Spleen (tissue), 11 donors: ENCODE data around the gene SERINC3. TPM values are rescaled to one million over a fixed set of nuclear protein-coding genes. Genes with fewer than 3 reads are reported as not detected.

Experiments
- DNase-seq: peaks from one replicate; pipeline ENCODE4 v3.0.0-alpha.2; 2020
- H3K27ac ChIP-seq, 8 donors: fragments of 200-600 bp; sonication (generic) in 7 of 8; 1 replicate in 4 of 8; 2 replicates in 4 of 8; pipeline versions ENCODE4 v1.5.0 to v1.8.0; 2016 to 2021; ENCODE audit warnings: inconsistent platforms in 4 of 8, mild to moderate bottlenecking in 4 of 8, moderate library complexity in 1 of 8
- H3K27me3 ChIP-seq, 7 donors: fragments of 200-600 bp; sonication (generic) in 6 of 7; replicated peaks in 1 of 7; 1 replicate in 4 of 7; 2 replicates in 3 of 7; pipeline versions ENCODE4 v1.5.0 to v1.8.0; 2016 to 2021; ENCODE audit warnings: inconsistent platforms in 3 of 7, mild to moderate bottlenecking in 1 of 7
- H3K36me3 ChIP-seq, 6 donors: fragments of 200-600 bp; sonication (generic) in 5 of 6; 1 replicate in 4 of 6; 2 replicates in 2 of 6; pipeline versions ENCODE4 v1.5.0 to v1.8.0; 2016 to 2021; ENCODE audit warnings: inconsistent platforms in 2 of 6
- H3K4me1 ChIP-seq, 6 donors: fragments of 200-600 bp; sonication (generic) in 5 of 6; 1 replicate in 3 of 6; 2 replicates in 3 of 6; pipeline versions ENCODE4 v1.5.0 to v1.8.0; 2016 to 2021; ENCODE audit warnings: inconsistent platforms in 3 of 6
- H3K4me3 ChIP-seq, 8 donors: fragments of 200-600 bp; sonication (generic) in 7 of 8; 1 replicate in 4 of 8; 2 replicates in 4 of 8; pipeline versions ENCODE4 v1.5.0 to v1.8.0; 2016 to 2021; ENCODE audit warnings: inconsistent platforms in 4 of 8, mild to moderate bottlenecking in 4 of 8, moderate library complexity in 2 of 8
- H3K9me3 ChIP-seq, 8 donors: fragments of 200-600 bp; sonication (generic) in 7 of 8; 1 replicate in 4 of 8; 2 replicates in 4 of 8; pipeline versions ENCODE4 v1.5.0 to v1.8.0; 2016 to 2021; ENCODE audit warnings: inconsistent platforms in 4 of 8
- POLR2A ChIP-seq, 3 donors: fragments of 450-650 bp; IDR thresholded peaks; one replicate each; pipeline ENCODE4 v1.5.1; 2017; ENCODE audit warnings: antibody characterized with exemption in 3 of 3, mild to moderate bottlenecking in 1 of 3
- POLR2AphosphoS5 ChIP-seq, 3 donors: sonication (generic); formaldehyde crosslinking; IDR thresholded peaks; one replicate each; pipeline ENCODE4 v1.5.1; 2017; ENCODE audit warnings: antibody characterized with exemption in 3 of 3
- WGBS, 5 donors: extraction: QIAGEN DNeasy Blood & Tissue Kit in 3 of 5; methylation state at CpG; one replicate each; pipeline versions ENCODE4 v1.1.5 to v1.1.7; 2013 to 2018; 5-methylcytosine and 5-hydroxymethylcytosine counted together
- intact Hi-C: fragments of 100-400 bp; cut with DNase I; formaldehyde crosslinking; loops from one replicate; pipeline ENCODE4 v1.15.0; 2023; ENCODE audit warnings: low total_unique reads
- polyA plus RNA-seq, 3 donors: library from polyadenylated mRNA; stranded (reverse); fragments of 200-250 nt; gene quantifications; one replicate each; pipeline ENCODE4 v1.2.1, GENCODE V29; 2013
- total RNA-seq, 7 donors: library from RNA; depleted of rRNA in 3 of 7; stranded (reverse); fragments of >200 nt in 3 of 7; fragmentation: NEBNext Ultra II Directional in 4 of 7; extraction: Animal tissue kit (Norgen Biotek cat#: 25700) in 4 of 7; gene quantifications; one replicate each; pipeline versions ENCODE4 v1.1.0 to v1.2.1, GENCODE V29; 2016 to 2021
- TF ChIP-seq, protein P1 (sequence below), 11 experiments: fragments of 200-600 bp in 7 of 11; fragments of 450-650 bp in 4 of 11; sonication (generic) in 4 of 11; IDR thresholded peaks in 8 of 11; conservative IDR thresholded peaks in 3 of 11; 1 replicate in 7 of 11; 2 replicates in 4 of 11; pipeline versions ENCODE4 v1.4.0 to v1.8.0; 2016 to 2021; ENCODE audit warnings: antibody characterized with exemption in 11 of 11, inconsistent platforms in 4 of 11, mild to moderate bottlenecking in 1 of 11
- donor health status: healthy with polysubstance abuse.
- donor health status: DM: no; HTN: no; CAD: no; lungs with moderate emphysema.
- donor health status: DM: no; HTN: no; CAD: no.
- donor health status: Bipolar disorder and iron deficiency.
- donor health status: healthy.
- donor health status: DM: no; HTN: no; CAD: no.
- donor health status: DM: yes; HTN: yes; CAD: no.

SERINC3 gene
- total and polyA plus RNA-seq, 10 donors, result 14.5 to 117 (median 85.5) TPM

DNA sequence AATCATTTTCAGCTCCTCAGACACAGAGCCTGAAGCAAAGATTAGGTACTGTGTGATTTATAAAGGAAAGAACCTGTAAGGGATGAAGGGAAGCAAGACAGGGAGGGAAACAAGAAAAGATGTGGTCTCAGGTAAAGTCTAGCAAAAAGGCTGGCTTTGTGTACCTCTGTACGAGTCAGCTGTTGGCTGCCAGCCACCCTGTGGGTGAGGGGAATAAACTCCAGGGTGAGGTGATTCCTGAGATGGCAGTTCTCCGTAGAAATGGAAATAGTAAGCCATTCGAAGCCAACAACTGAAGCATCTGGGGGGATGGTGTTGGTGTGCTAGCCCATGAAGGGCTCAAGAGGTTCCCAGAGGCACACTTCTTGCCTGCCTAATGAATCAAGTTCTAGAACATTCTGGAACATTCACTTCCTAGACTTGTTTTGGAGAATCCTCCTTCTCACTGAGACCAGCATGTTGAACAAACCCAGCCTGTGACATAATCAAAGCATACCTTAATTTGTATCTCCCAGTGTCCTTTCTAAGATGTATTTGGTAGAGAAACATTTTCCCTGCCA, 56.8 kb downstream of the SERINC3 start:
- Histone ChIP-seq H3K27me3 (no peaks in the 10 kb centered on the region), H3K36me3 (no peaks in the 10 kb centered on the region), H3K4me1 (no peaks in the 10 kb centered on the region), H3K9me3 (no peaks in the 10 kb centered on the region), H3K4me3 (no peak overlapping the region), H3K27ac (no peak overlapping the region)
- TF ChIP-seq POLR2AphosphoS5 (IDR thresholded peaks at IDR 0.05), result no peak
- TF ChIP-seq, protein P1, sequence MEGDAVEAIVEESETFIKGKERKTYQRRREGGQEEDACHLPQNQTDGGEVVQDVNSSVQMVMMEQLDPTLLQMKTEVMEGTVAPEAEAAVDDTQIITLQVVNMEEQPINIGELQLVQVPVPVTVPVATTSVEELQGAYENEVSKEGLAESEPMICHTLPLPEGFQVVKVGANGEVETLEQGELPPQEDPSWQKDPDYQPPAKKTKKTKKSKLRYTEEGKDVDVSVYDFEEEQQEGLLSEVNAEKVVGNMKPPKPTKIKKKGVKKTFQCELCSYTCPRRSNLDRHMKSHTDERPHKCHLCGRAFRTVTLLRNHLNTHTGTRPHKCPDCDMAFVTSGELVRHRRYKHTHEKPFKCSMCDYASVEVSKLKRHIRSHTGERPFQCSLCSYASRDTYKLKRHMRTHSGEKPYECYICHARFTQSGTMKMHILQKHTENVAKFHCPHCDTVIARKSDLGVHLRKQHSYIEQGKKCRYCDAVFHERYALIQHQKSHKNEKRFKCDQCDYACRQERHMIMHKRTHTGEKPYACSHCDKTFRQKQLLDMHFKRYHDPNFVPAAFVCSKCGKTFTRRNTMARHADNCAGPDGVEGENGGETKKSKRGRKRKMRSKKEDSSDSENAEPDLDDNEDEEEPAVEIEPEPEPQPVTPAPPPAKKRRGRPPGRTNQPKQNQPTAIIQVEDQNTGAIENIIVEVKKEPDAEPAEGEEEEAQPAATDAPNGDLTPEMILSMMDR (IDR thresholded peaks at IDR 0.05 in 8 of 11, conservative IDR thresholded peaks at IDR 0.05 in 3 of 11), result no peak
- no peak for TF ChIP-seq POLR2A (IDR thresholded peaks at IDR 0.05)
- DNase-seq, result no peak
- intact Hi-C loops, result no loop called here
- WGBS, 5 donors, result 59 to 75% (median 70%) methylated on average over 3 of the region's 3 CpGs

DNA sequence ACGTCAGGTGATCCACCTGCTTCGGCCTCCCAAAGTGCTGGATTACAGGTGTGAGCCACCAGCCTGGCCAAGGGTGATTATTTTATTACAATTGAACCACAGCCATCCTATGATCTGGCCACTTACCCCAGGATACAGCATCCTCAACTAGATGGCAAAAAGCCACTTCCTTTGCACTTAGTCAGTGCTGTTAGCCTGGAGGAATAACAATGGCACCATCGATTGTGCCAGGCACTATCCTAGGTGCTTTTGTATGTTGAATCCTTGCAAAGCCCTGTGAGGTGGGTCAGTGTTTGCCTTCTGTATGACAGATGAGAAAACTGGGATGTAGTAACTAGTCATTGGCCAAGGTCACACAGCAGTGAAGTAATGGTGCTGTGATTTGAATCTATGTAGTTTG, 57.4 kb downstream of the SERINC3 start:
- no peak overlapping the region for H3K4me3 ChIP-seq
- intact Hi-C loops, result no loop called here
- TF ChIP-seq, protein P1 (IDR thresholded peaks at IDR 0.05 in 8 of 11, conservative IDR thresholded peaks at IDR 0.05 in 3 of 11), result no peak
- no peaks in the 10 kb centered on the region for H3K27me3 ChIP-seq
- H3K4me1 ChIP-seq, result no peaks in the 10 kb centered on the region
- no peak for DNase-seq
- no peaks in the 10 kb centered on the region for H3K36me3 ChIP-seq
- 75 to 100% (median 85%) methylated on average over 3 of the region's 3 CpGs for WGBS, 5 donors
- no peaks in the 10 kb centered on the region for H3K9me3 ChIP-seq
- H3K27ac ChIP-seq, result no peak overlapping the region

DNA sequence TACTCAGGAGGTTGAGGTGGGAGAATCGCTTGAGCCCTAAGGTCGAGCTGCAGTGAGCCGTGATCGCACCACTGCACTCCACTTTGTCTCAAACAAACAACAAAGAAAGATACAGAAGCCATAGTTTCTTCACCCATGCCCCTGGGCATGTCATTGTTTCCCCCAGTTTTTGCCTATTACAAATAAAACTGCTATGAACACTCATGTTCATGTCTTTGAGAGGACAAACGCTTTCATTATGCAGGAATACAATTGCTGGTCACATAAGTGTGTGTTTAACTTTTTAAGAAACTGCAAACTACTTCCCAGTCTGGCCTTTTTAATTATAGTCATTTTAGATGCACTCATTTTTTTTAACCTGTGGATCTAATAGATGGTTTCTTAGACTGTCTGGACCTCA, 58.4 kb downstream of the SERINC3 start:
- intact Hi-C loops, result no loop called here
- DNase-seq, result no peak
- Histone ChIP-seq H3K9me3 (no peaks in the 10 kb centered on the region), H3K36me3 (no peaks in the 10 kb centered on the region), H3K27ac (no peak overlapping the region), H3K27me3 (no peaks in the 10 kb centered on the region), H3K4me1 (no peaks in the 10 kb centered on the region), H3K4me3 (no peak overlapping the region)
- TF ChIP-seq POLR2A (IDR thresholded peaks at IDR 0.05) (no peak), POLR2AphosphoS5 (IDR thresholded peaks at IDR 0.05) (no peak)
- TF ChIP-seq, protein P1 (IDR thresholded peaks at IDR 0.05 in 8 of 11, conservative IDR thresholded peaks at IDR 0.05 in 3 of 11), result no peak
- WGBS, 5 donors, result 70 to 90% (median 84%) methylated on average over 5 of the region's 5 CpGs

DNA sequence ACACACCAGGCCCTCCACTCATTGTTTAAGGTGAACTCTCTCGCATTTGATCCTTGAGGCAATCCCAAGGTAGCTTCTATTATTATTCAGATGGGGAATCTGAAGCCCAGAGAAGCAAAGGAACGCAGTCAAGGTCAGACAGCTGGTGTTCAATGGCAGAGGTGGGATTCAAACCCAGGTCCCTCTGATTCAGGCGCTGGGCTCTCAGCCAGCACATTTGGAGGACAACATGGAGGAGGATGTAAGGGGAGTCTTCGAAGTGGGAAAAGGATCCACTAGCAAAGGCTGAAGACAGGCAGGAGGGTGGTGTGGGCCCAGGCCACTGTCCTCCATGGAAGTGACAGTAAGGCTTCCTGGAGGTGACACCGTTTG, 60.1 kb downstream of the SERINC3 start:
- TF ChIP-seq, protein P1 (IDR thresholded peaks at IDR 0.05 in 8 of 11, conservative IDR thresholded peaks at IDR 0.05 in 3 of 11), result no peak
- TF ChIP-seq POLR2A (IDR thresholded peaks at IDR 0.05), result no peak
- no peak for TF ChIP-seq POLR2AphosphoS5 (IDR thresholded peaks at IDR 0.05)
- H3K4me3 ChIP-seq, result no peak overlapping the region
- no peaks in the 10 kb centered on the region for H3K36me3 ChIP-seq
- no peak overlapping the region for H3K27ac ChIP-seq
- WGBS, 5 donors, result 76 to 87% (median 78%) methylated on average over 5 of the region's 5 CpGs
- no peaks in the 10 kb centered on the region for H3K4me1 ChIP-seq
- no peak for DNase-seq
- intact Hi-C loops, result no loop called here
- H3K27me3 ChIP-seq, result no peaks in the 10 kb centered on the region
- H3K9me3 ChIP-seq, result no peaks in the 10 kb centered on the region
